HL-60 (cell line): ENCODE results near the gene PAPPA2.
A peak's percentile ranks its signal among the peaks of the same experiment; 100 is the strongest.

Experiments
- DNase-seq, 2 experiments: peaks; one replicate each; pipeline ENCODE4 v3.0.0-alpha.2; 2010 to 2020; ENCODE audit warnings: low read depth in 1 of 2, low spot score in 1 of 2
- H3K27ac ChIP-seq: fragments of 250-450 bp; sonication (Bioruptor Pico); replicated peaks from 2 replicates; pipeline ENCODE4 v1.5.1; 2020; ENCODE audit warnings: mild to moderate bottlenecking, moderate library complexity
- H3K27me3 ChIP-seq: fragments of 250-450 bp; sonication (Bioruptor Pico); 2 replicates; pipeline ENCODE4 v1.5.1; 2021; ENCODE audit warnings: mild to moderate bottlenecking, moderate library complexity; ENCODE audit not compliant: insufficient read depth, poor library complexity, severe bottlenecking
- H3K4me3 ChIP-seq: replicated peaks from 2 replicates; pipeline ENCODE4 v1.5.1; 2011; ENCODE audit warnings: mild to moderate bottlenecking, control low read depth, low read length; ENCODE audit not compliant: insufficient read depth
- CTCF ChIP-seq: IDR thresholded peaks from one replicate; pipeline ENCODE4 v1.5.1; 2011; ENCODE audit warnings: low read length, control low read depth, inconsistent platforms; ENCODE audit not compliant: insufficient read depth
- GABPA ChIP-seq: IDR thresholded peaks from 2 replicates; pipeline ENCODE4 v1.6.1; 2012; ENCODE audit warnings: low read depth
- POLR2AphosphoS5 ChIP-seq: IDR thresholded peaks from 2 replicates; pipeline ENCODE4 v1.6.1; 2012; ENCODE audit warnings: low read depth
- REST ChIP-seq: IDR thresholded peaks from 2 replicates; pipeline ENCODE4 v1.6.1; 2012; ENCODE audit warnings: low read depth; ENCODE audit not compliant: insufficient replicate concordance
- SPI1 ChIP-seq: IDR thresholded peaks from 2 replicates; pipeline ENCODE4 v1.6.1; 2012; ENCODE audit warnings: low read depth, mild to moderate bottlenecking, borderline replicate concordance

PAPPA2 gene

GRCh38 chr1:176682830-176683535 is 220.0 kb downstream of the PAPPA2 start:
- no peak for DNase-seq
- no peak for TF ChIP-seq SPI1
- no peak for TF ChIP-seq GABPA
- no peak for TF ChIP-seq POLR2AphosphoS5
- TF ChIP-seq CTCF: no peak
- no peak for TF ChIP-seq REST
- Histone ChIP-seq H3K4me3 (no peak overlapping the region), H3K27ac (no peak overlapping the region), H3K27me3 (no peaks in the 10 kb centered on the region)

- DNase-seq: peak; percentile 6 to 22
- no peak overlapping the region for H3K27ac ChIP-seq
- no peak for TF ChIP-seq POLR2AphosphoS5
- TF ChIP-seq GABPA: no peak
- TF ChIP-seq REST: no peak
- TF ChIP-seq CTCF: peak; percentile 63
Measured at GRCh38 chr1:176691251-176692228, 228.6 kb downstream of the PAPPA2 start.

GRCh38 chr1:176692431-176692830 is 229.5 kb downstream of the PAPPA2 start:
- TF ChIP-seq CTCF (no peak), POLR2AphosphoS5 (no peak), REST (no peak), GABPA (no peak), SPI1 (no peak)
- Histone ChIP-seq H3K27ac (no peak overlapping the region), H3K4me3 (no peak overlapping the region), H3K27me3 (no peaks in the 10 kb centered on the region)
- DNase-seq: no peak

More at GRCh38 chr1:176691251-176692228, 228.6 kb downstream of the PAPPA2 start:
- Histone ChIP-seq H3K27me3 (no peaks in the 10 kb centered on the region), H3K4me3 (no peak overlapping the region)
